Heart left ventricle (tissue), 16 donors: ENCODE data around the gene CMKLR1. TPM values are rescaled to one million over a fixed set of nuclear protein-coding genes. Genes with fewer than 3 reads are reported as not detected.

Experiments used
- ATAC-seq, 4 donors: fragments of 200-7000 bp; cut with Tn5 transposase; one replicate each; pipeline ENCODE4 v1.9.1; 2020 to 2022; ENCODE audit warnings: moderate library complexity in 4 of 4, mild to moderate bottlenecking in 3 of 4, moderate number of reproducible peaks in 1 of 4
- DNase-seq, 5 donors: peaks; one replicate each; pipeline ENCODE4 v3.0.0-alpha.2; 2020
- H3K27ac ChIP-seq, 12 donors: fragments of 200-600 bp; sonication (generic) in 4 of 12; one replicate each; pipeline versions ENCODE4 v1.5.0 to v1.8.0; 2016 to 2022; ENCODE audit warnings: mild to moderate bottlenecking in 2 of 12
- H3K27me3 ChIP-seq, 9 donors: fragments of 200-600 bp; sonication (generic) in 2 of 9; one replicate each; pipeline versions ENCODE4 v1.5.1 to v1.8.0; 2016 to 2022; ENCODE audit warnings: mild to moderate bottlenecking in 3 of 9
- H3K36me3 ChIP-seq, 9 donors: fragments of 200-600 bp; sonication (generic) in 2 of 9; one replicate each; pipeline versions ENCODE4 v1.5.0 to v1.8.0; 2018 to 2022; ENCODE audit warnings: mild to moderate bottlenecking in 2 of 9
- H3K4me1 ChIP-seq, 12 donors: fragments of 200-600 bp; sonication (generic) in 4 of 12; one replicate each; pipeline versions ENCODE4 v1.5.0 to v1.8.0; 2016 to 2022; ENCODE audit warnings: mild to moderate bottlenecking in 3 of 12
- H3K4me3 ChIP-seq, 12 donors: fragments of 200-600 bp; sonication (generic) in 4 of 12; one replicate each; pipeline versions ENCODE4 v1.5.0 to v1.8.0; 2017 to 2022; ENCODE audit warnings: mild to moderate bottlenecking in 9 of 12, moderate library complexity in 4 of 12
- H3K9me3 ChIP-seq, 12 donors: fragments of 200-600 bp; sonication (generic) in 4 of 12; one replicate each; pipeline versions ENCODE4 v1.5.0 to v1.8.0; 2016 to 2022; ENCODE audit warnings: mild to moderate bottlenecking in 1 of 12
- POLR2A ChIP-seq, 2 donors: fragments of 450-650 bp; IDR thresholded peaks; one replicate each; pipeline ENCODE4 v1.6.1; 2017; ENCODE audit warnings: antibody characterized with exemption in 2 of 2, mild to moderate bottlenecking in 2 of 2, moderate library complexity in 2 of 2
- WGBS, 4 donors: extraction: QIAGEN DNeasy Blood & Tissue Kit in 2 of 4; methylation state at CpG; one replicate each; pipeline versions ENCODE4 v1.1.5 to v1.1.7; 2013 to 2018; 5-methylcytosine and 5-hydroxymethylcytosine counted together
- intact Hi-C, 10 donors: fragments of 100-400 bp; cut with DNase I; formaldehyde crosslinking; loops; one replicate each; pipeline versions ENCODE4 v1.11.1 to v1.14.2; 2022
- polyA plus RNA-seq, 2 donors: library from polyadenylated mRNA; stranded (reverse); fragments of 200-250 nt; gene quantifications; one replicate each; pipeline ENCODE4 v1.2.3, GENCODE V29; 2013
- total RNA-seq, 9 donors: library from RNA; depleted of rRNA in 2 of 9; stranded (reverse); fragments of >200 nt in 2 of 9; fragmentation: NEBNext Ultra II Directional in 3 of 9; extraction: Animal tissue kit (Norgen Biotek cat#: 25700) in 3 of 9; gene quantifications; one replicate each; pipeline versions ENCODE4 v1.1.0 to v1.2.4, GENCODE V29; 2016 to 2023
- TF ChIP-seq, protein P1 (sequence below), 12 donors: fragments of 200-600 bp; sonication (generic) in 4 of 12; IDR thresholded peaks; one replicate each; pipeline versions ENCODE4 v1.5.0 to v1.8.0; 2018 to 2022; ENCODE audit warnings: antibody characterized with exemption in 12 of 12, mild to moderate bottlenecking in 5 of 12
- donor health status: ischemic (EF 13 %, LVEDD 7.1; RV severe dilation, severe dysfunction).
- donor health status: healthy with polysubstance abuse.
- donor health status: DM: no; HTN: yes; CAD: no.
- donor health status: DM: no; HTN: no; CAD: no.
- donor health status: ischemic (EF 25% LVEDD 6.9; RV normal size, moderate dysfunction).
- donor health status: ischemic (EF 25% LVEDD 5.7; RV mildly dilated, moderate dysfunction).
- donor health status: healthy.
- donor health status: DM: yes; HTN: yes; CAD: no.
- donor health status: ischemic (EF 35%, LVEDD 5.7; RV mildly dilated, moderate dysfunction).
- donor health status: nonischemic (EF 11% LVEDD 7.7; RV severe dilation, severe dysfunction).
- donor health status: DM: yes; HTN: yes; CAD: no.
- donor health status: PGD.
- donor health status: ischemic (EF 29% LVEDD 5.4; RV normal size, mild dysfunction).
- donor health status: nonischemic (EF 23%, LVEDD 6.1; RV moderate dilation, normal function).

The CMKLR1 gene
- total and polyA plus RNA-seq, 11 donors = 2.0 to 47.3 (median 7.0) TPM

DNA sequence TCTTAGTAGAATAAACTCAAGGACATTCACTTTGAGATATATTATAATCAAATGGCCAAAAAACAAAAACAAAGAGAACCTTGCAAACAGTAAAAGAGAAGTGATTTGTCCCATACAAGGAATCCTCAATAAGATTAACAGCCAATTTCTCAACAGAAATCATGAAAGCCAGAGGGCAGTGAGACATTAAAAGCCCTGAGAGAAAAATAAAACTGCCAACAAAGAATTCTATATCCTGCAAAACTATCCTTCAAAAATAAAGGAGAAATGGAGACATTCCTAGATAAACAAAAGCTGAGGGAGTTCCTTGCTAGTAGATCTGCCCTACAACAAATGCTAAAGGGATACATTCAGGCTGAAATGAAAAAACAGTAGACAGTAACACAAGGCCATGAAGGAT lies 78.1 kb downstream of the CMKLR1 start:
- ATAC-seq (no peak), DNase-seq (no peak)
- peaks cover 0 to 35% (median 22%) of the 10 kb centered on the region in 12 donors for H3K9me3 ChIP-seq
- H3K4me1 ChIP-seq = no peaks in the 10 kb centered on the region
- no peaks in the 10 kb centered on the region for H3K27me3 ChIP-seq
- H3K4me3 ChIP-seq = no peak overlapping the region
- no peak for TF ChIP-seq POLR2A (IDR thresholded peaks at IDR 0.05)
- TF ChIP-seq, protein P1, sequence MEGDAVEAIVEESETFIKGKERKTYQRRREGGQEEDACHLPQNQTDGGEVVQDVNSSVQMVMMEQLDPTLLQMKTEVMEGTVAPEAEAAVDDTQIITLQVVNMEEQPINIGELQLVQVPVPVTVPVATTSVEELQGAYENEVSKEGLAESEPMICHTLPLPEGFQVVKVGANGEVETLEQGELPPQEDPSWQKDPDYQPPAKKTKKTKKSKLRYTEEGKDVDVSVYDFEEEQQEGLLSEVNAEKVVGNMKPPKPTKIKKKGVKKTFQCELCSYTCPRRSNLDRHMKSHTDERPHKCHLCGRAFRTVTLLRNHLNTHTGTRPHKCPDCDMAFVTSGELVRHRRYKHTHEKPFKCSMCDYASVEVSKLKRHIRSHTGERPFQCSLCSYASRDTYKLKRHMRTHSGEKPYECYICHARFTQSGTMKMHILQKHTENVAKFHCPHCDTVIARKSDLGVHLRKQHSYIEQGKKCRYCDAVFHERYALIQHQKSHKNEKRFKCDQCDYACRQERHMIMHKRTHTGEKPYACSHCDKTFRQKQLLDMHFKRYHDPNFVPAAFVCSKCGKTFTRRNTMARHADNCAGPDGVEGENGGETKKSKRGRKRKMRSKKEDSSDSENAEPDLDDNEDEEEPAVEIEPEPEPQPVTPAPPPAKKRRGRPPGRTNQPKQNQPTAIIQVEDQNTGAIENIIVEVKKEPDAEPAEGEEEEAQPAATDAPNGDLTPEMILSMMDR (IDR thresholded peaks at IDR 0.05) = no peak
- H3K27ac ChIP-seq = no peak overlapping the region
- no peaks in the 10 kb centered on the region for H3K36me3 ChIP-seq
- intact Hi-C loops = no loop called here

DNA sequence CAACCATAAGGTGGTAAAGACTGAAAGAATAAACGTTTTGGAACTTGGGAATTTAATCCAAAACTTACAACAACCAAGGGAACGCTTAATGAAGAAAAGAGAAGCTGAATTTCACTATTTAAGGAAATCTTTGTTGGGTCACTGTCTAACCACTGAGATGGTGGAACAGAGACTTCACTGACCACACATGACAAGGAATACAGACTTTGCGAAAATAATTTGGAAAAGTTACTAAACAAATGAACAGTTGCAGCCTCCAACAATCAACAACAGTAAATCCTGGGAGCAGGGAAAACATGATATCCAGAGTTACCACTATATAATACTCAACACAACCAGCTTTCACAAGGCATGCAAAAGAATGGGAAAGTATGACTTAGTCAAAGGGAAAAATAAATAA lies 79.1 kb downstream of the CMKLR1 start:
- Histone ChIP-seq H3K27ac (no peak overlapping the region), H3K27me3 (no peaks in the 10 kb centered on the region), H3K9me3 (peaks cover 0 to 35% (median 22%) of the 10 kb centered on the region in 12 donors), H3K4me1 (no peaks in the 10 kb centered on the region), H3K4me3 (no peak overlapping the region), H3K36me3 (no peaks in the 10 kb centered on the region)
- TF ChIP-seq, protein P1 (IDR thresholded peaks at IDR 0.05) = no peak
- no peak for TF ChIP-seq POLR2A (IDR thresholded peaks at IDR 0.05)
- intact Hi-C loops = no loop called here
- DNase-seq (no peak), ATAC-seq (no peak)
- 41 to 68% (median 60%) methylated on average over 3 of the region's 3 CpGs for WGBS, 4 donors

DNA sequence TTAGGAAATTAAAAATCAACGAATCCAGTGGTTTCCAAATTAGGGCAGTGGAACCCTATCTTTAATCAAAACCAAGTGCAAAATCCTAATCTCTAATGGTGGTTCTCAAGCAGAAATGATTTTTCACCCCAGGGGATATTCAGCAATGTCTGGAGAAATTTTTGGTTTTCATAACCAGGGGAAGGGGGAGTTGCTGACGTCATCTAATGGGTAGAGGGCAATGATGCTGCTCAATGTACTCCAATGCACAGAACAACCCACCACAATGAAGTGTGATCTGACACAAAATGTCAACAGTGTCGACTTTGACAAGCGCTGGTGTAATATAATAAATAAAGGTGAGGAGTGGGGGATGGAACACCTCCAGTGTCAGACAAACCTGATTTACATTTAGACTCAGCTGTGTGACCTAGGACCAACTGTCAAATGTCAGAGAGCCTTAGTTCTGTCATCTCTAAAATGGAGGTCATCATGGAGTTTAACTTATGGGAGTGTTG lies 81.5 kb downstream of the CMKLR1 start:
- Histone ChIP-seq H3K4me1 (no peaks in the 10 kb centered on the region), H3K27me3 (peaks cover 0 to 12% (median 0%) of the 10 kb centered on the region in 9 donors), H3K27ac (no peak overlapping the region), H3K36me3 (no peaks in the 10 kb centered on the region), H3K4me3 (no peak overlapping the region), H3K9me3 (peaks cover 0 to 35% (median 22%) of the 10 kb centered on the region in 12 donors)
- WGBS, 4 donors = 69 to 76% (median 76%) methylated on average over 4 of the region's 4 CpGs
- ATAC-seq (no peak), DNase-seq (no peak)
- TF ChIP-seq, protein P1 (IDR thresholded peaks at IDR 0.05) = no peak
- intact Hi-C loops = no loop called here

DNA sequence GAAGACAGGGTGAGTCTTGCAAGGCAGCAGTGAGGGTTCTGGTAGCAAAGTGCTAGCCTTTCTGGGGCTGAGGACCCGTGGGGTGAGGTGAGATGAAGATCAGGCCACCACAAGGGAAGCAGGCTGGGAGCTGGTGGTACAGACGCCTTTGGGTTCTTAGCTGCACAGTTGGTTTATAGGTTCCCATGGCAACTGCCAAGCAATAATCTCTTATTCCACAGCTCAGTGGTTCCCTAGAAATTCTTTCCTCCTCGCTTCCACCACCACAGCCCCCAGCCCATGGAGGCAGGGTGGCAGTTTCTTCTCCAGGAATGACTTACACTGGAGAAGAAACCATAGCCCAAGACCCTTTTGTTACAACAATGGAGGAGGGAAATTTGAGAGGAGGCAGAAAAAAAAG lies 82.1 kb downstream of the CMKLR1 start:
- DNase-seq (no peak), ATAC-seq (no peak)
- peaks cover 0 to 15% (median 0%) of the 10 kb centered on the region in 9 donors for H3K27me3 ChIP-seq
- no peaks in the 10 kb centered on the region for H3K36me3 ChIP-seq
- 38 to 63% (median 42%) methylated on average over 3 of the region's 3 CpGs for WGBS, 4 donors
- no peak for TF ChIP-seq POLR2A (IDR thresholded peaks at IDR 0.05)
- TF ChIP-seq, protein P1 (IDR thresholded peaks at IDR 0.05) = no peak
- H3K4me3 ChIP-seq = no peak overlapping the region
- no peaks in the 10 kb centered on the region for H3K4me1 ChIP-seq
- intact Hi-C loops = no loop called here
- H3K9me3 ChIP-seq = peaks cover 0 to 33% (median 21%) of the 10 kb centered on the region in 12 donors
- no peak overlapping the region for H3K27ac ChIP-seq
